SK-N-SH treated with all-trans-retinoic acid at 6 μM for 48 hours (cell line): Measurements from ENCODE around the gene CLCN6.

Experiments used
- ATAC-seq: fragments of 200-7000 bp; cut with Tn5 transposase; 3 replicates; pipeline ENCODE4 v1.9.1; 2020; ENCODE audit warnings: mild to moderate bottlenecking, moderate library complexity
- BACH2 ChIP-seq: fragments of 250-450 bp; sonication (Bioruptor Pico); IDR thresholded peaks from 2 replicates; pipeline ENCODE4 v1.9.0; 2021; ENCODE audit warnings: mild to moderate bottlenecking, borderline replicate concordance
- CREB5 ChIP-seq: fragments of 250-450 bp; sonication (Bioruptor Pico); IDR thresholded peaks from 2 replicates; pipeline ENCODE4 v1.5.1; 2020; ENCODE audit warnings: low read depth, mild to moderate bottlenecking, moderate library complexity
- CSDC2 ChIP-seq: fragments of 250-450 bp; sonication (Bioruptor Pico); IDR thresholded peaks from 2 replicates; pipeline ENCODE4 v1.5.0; 2020; ENCODE audit warnings: mild to moderate bottlenecking, moderate library complexity
- CSRNP3 ChIP-seq: fragments of 250-450 bp; sonication (Bioruptor Pico); IDR thresholded peaks from 2 replicates; pipeline ENCODE4 v1.5.1; 2021; ENCODE audit warnings: mild to moderate bottlenecking, moderate library complexity
- ESRRG ChIP-seq: fragments of 250-450 bp; sonication (Bioruptor Pico); IDR thresholded peaks from 2 replicates; pipeline ENCODE4 v1.6.1; 2021; ENCODE audit warnings: mild to moderate bottlenecking
- GLIS3 ChIP-seq: fragments of 250-450 bp; sonication (Bioruptor Pico); IDR thresholded peaks from 2 replicates; pipeline ENCODE4 v1.5.0; 2020; ENCODE audit warnings: mild to moderate bottlenecking, moderate library complexity
- ISL1 ChIP-seq: fragments of 250-450 bp; sonication (Bioruptor Pico); IDR thresholded peaks from 2 replicates; pipeline ENCODE4 v2.1.2; 2022; ENCODE audit warnings: mild to moderate bottlenecking, moderate library complexity
- OSR1 ChIP-seq: fragments of 250-450 bp; sonication (Bioruptor Pico); IDR thresholded peaks from 2 replicates; pipeline ENCODE4 v1.8.0; 2022; ENCODE audit warnings: moderate library complexity, mild to moderate bottlenecking, inconsistent platforms
- PATZ1 ChIP-seq: fragments of 250-450 bp; sonication (Bioruptor Pico); IDR thresholded peaks from 2 replicates; pipeline ENCODE4 v1.8.0; 2020; ENCODE audit warnings: mild to moderate bottlenecking, moderate library complexity, borderline replicate concordance
- POU6F1 ChIP-seq: fragments of 250-450 bp; sonication (Bioruptor Pico); IDR thresholded peaks from 2 replicates; pipeline ENCODE4 v1.8.0; 2021; ENCODE audit warnings: low read depth, mild to moderate bottlenecking, moderate library complexity, borderline replicate concordance
- PPARA ChIP-seq: fragments of 250-450 bp; sonication (Bioruptor Pico); IDR thresholded peaks from 2 replicates; pipeline ENCODE4 v1.5.0; 2020; ENCODE audit warnings: mild to moderate bottlenecking, borderline replicate concordance
- RARB ChIP-seq: fragments of 250-450 bp; sonication (Bioruptor Pico); IDR thresholded peaks from 2 replicates; pipeline ENCODE4 v1.8.0; 2021; ENCODE audit warnings: mild to moderate bottlenecking, moderate library complexity
- SNAI2 ChIP-seq: fragments of 250-450 bp; sonication (Bioruptor Pico); IDR thresholded peaks from 2 replicates; pipeline ENCODE4 v1.5.0; 2020; ENCODE audit warnings: mild to moderate bottlenecking, moderate library complexity
- TCF4 ChIP-seq: fragments of 250-450 bp; sonication (Bioruptor Pico); IDR thresholded peaks from 2 replicates; pipeline ENCODE4 v1.8.0; 2021; ENCODE audit warnings: mild to moderate bottlenecking, moderate library complexity, borderline replicate concordance
- TOX ChIP-seq: fragments of 250-450 bp; sonication (Bioruptor Pico); IDR thresholded peaks from 2 replicates; pipeline ENCODE4 v1.8.0; 2021; ENCODE audit warnings: mild to moderate bottlenecking, moderate library complexity, borderline replicate concordance
- TSHZ2 ChIP-seq: fragments of 250-450 bp; sonication (Bioruptor Pico); IDR thresholded peaks from 2 replicates; pipeline ENCODE4 v1.5.0; 2020; ENCODE audit warnings: mild to moderate bottlenecking, moderate library complexity
- ZC3H10 ChIP-seq: fragments of 250-450 bp; sonication (Bioruptor Pico); IDR thresholded peaks from 2 replicates; pipeline ENCODE4 v1.5.1; 2021; ENCODE audit warnings: mild to moderate bottlenecking, moderate library complexity
- ZFP3 ChIP-seq: fragments of 250-450 bp; sonication (Bioruptor Pico); IDR thresholded peaks from 2 replicates; pipeline ENCODE4 v1.5.0; 2020; ENCODE audit warnings: mild to moderate bottlenecking, moderate library complexity
- ZFP30 ChIP-seq: fragments of 450-650 bp; formaldehyde crosslinking; IDR thresholded peaks from 2 replicates; pipeline ENCODE4 v1.5.0; 2022; ENCODE audit warnings: mild to moderate bottlenecking, moderate library complexity
- ZNF565 ChIP-seq: fragments of 450-650 bp; formaldehyde crosslinking; conservative IDR thresholded peaks from 2 replicates; pipeline ENCODE4 v1.5.0; 2020; ENCODE audit warnings: low read depth, mild to moderate bottlenecking, moderate library complexity
- ZNF70 ChIP-seq: fragments of 450-650 bp; formaldehyde crosslinking; IDR thresholded peaks from 2 replicates; pipeline ENCODE4 v1.5.0; 2020; ENCODE audit warnings: mild to moderate bottlenecking, moderate library complexity
- ZNF8 ChIP-seq: fragments of 450-650 bp; formaldehyde crosslinking; IDR thresholded peaks from 2 replicates; pipeline ENCODE4 v1.5.0; 2020; ENCODE audit warnings: mild to moderate bottlenecking, moderate library complexity

Gene CLCN6

GRCh38 chr1:11887666-11888007 lies 81.6 kb downstream of the CLCN6 start:
- no peak for TF ChIP-seq SNAI2 (CRISPR knock-in tag)
- no peak for TF ChIP-seq ZFP3 (CRISPR knock-in tag)
- no peak for TF ChIP-seq ISL1 (CRISPR knock-in tag)
- no peak for TF ChIP-seq CREB5
- TF ChIP-seq ZNF565 (CRISPR knock-in tag) = no peak
- no peak for TF ChIP-seq GLIS3 (CRISPR knock-in tag)
- TF ChIP-seq ZNF70 (CRISPR knock-in tag) = no peak
- TF ChIP-seq OSR1 (CRISPR knock-in tag) = no peak
- no peak for TF ChIP-seq ZFP30 (CRISPR knock-in tag)
- TF ChIP-seq ZC3H10 (CRISPR knock-in tag) = no peak
- no peak for TF ChIP-seq TSHZ2 (CRISPR knock-in tag)
- no peak for TF ChIP-seq CSRNP3 (CRISPR knock-in tag)
- no peak for TF ChIP-seq POU6F1 (CRISPR knock-in tag)
- no peak for ATAC-seq

- no peak for ATAC-seq
- TF ChIP-seq PATZ1 (CRISPR knock-in tag) = no peak
Observed at GRCh38 chr1:11888206-11888876, 82.3 kb downstream of the CLCN6 start.

- ATAC-seq = no peak
- TF ChIP-seq TOX (no peak), ESRRG (CRISPR knock-in tag) (no peak), ZNF8 (no peak), RARB (no peak), ZC3H10 (CRISPR knock-in tag) (no peak), TCF4 (no peak), ZFP3 (CRISPR knock-in tag) (no peak), PATZ1 (CRISPR knock-in tag) (no peak), ZNF565 (CRISPR knock-in tag) (no peak), SNAI2 (CRISPR knock-in tag) (no peak), BACH2 (CRISPR knock-in tag) (no peak), POU6F1 (CRISPR knock-in tag) (no peak), CSDC2 (CRISPR knock-in tag) (no peak), PPARA (no peak), GLIS3 (CRISPR knock-in tag) (no peak), CSRNP3 (CRISPR knock-in tag) (no peak), OSR1 (CRISPR knock-in tag) (no peak)
- TF ChIP-seq, all 23 proteins: peak for 0
Observed at GRCh38 chr1:11888877-11889208, 82.9 kb downstream of the CLCN6 start.
